ENCODE data around the gene LPAR3. TPM values are rescaled to one million over a fixed set of nuclear protein-coding genes. Genes with fewer than 3 reads are reported as not detected.

The LPAR3 gene
- total and polyA plus RNA-seq, 2 donors (not counting 1 experiment from before 2014, with no cell fraction given), result 1.8 to 7.6 TPM

DNA sequence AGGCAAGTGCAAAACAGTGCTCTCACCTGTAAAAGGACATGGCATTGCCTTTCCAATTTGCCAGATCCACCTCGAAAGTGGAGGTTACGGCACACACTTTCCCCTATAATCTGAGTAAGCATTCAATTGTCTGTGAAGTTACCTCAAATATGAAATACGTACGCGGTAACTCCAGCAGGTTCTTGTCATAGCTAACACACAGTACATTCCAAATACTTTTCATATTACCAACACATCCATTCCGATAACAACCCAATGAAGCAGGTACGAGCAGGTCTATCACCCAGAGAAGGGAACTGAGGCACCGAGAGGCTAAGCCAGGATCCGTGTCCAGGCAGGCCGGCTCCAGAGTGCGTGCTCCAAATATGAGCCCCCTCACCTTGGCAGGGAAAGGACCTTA lies 46.8 kb upstream of the LPAR3 start:
- H3K4me2 ChIP-seq (ENCODE audit: extremely low read depth, insufficient read depth, low read length), result no peak overlapping the region
- H2AFZ ChIP-seq (ENCODE audit: low read length), result no peak overlapping the region
- H4K20me1 ChIP-seq (ENCODE audit: control insufficient read depth, extremely low read depth, insufficient read depth, low read length), result no peaks in the 10 kb centered on the region
- H3K9ac ChIP-seq (ENCODE audit: insufficient read depth, low read length), result no peak overlapping the region
- no peaks in the 10 kb centered on the region for H3K4me1 ChIP-seq (ENCODE audit: control insufficient read depth, extremely low read depth, insufficient read depth, low read length)
- H3K36me3 ChIP-seq (ENCODE audit: control insufficient read depth, insufficient read depth, low read length), result no peaks in the 10 kb centered on the region
- peaks cover 4% of the 10 kb centered on the region for H3K27me3 ChIP-seq (ENCODE audit: control insufficient read depth, insufficient read depth, low read length)
- DNase-seq (ENCODE audit: low read depth in 2 of 2), result no peak
- no peaks in the 10 kb centered on the region for H3K9me3 ChIP-seq (ENCODE audit: control insufficient read depth, insufficient read depth, low read depth, low read length)
- no peak overlapping the region for H3K4me3 ChIP-seq (replicated peaks in 1 of 4; ENCODE audit: control extremely low read depth in 1 of 4, insufficient read depth in 1 of 4, low read depth in 3 of 4, low read length in 4 of 4)
- H3K27ac ChIP-seq (ENCODE audit: insufficient read depth, low read length), result no peak overlapping the region
- TF ChIP-seq CTCF (conservative IDR thresholded peaks at IDR 0.05 in 1 of 2, IDR thresholded peaks at IDR 0.05 in 1 of 2; ENCODE audit: low read depth in 1 of 2, low read length in 2 of 2) (no peak), EZH2 (IDR thresholded peaks at IDR 0.05; ENCODE audit: low read length, missing control alignments) (no peak)
- no peaks in the 10 kb centered on the region for H3K79me2 ChIP-seq (ENCODE audit: control insufficient read depth, insufficient read depth, low read length)

DNA sequence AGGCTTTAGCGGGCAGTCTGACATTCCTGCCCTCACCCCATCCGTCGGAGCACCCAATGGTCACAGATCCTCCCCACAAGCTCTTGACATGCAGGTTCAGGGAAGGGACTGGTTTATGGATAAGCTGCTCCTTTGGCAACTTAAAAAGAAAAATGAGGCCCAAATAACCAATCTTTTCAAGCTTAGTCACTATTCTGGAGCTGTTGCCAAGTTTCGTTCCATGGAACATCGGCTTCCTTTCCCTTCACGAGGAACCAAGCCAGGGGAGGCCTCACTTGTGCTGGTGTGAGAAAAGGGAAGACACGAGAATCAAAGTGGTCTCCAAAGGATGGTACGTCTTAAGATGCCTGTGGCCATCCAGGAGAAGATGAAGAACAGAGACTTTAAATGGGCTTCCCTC lies 46.1 kb upstream of the LPAR3 start:
- Histone ChIP-seq H3K79me2 (ENCODE audit: control insufficient read depth, insufficient read depth, low read length) (no peaks in the 10 kb centered on the region), H3K9me3 (ENCODE audit: control insufficient read depth, insufficient read depth, low read depth, low read length) (no peaks in the 10 kb centered on the region), H3K36me3 (ENCODE audit: control insufficient read depth, insufficient read depth, low read length) (no peaks in the 10 kb centered on the region), H4K20me1 (ENCODE audit: control insufficient read depth, extremely low read depth, insufficient read depth, low read length) (no peaks in the 10 kb centered on the region), H3K27me3 (ENCODE audit: control insufficient read depth, insufficient read depth, low read length) (peaks cover 4% of the 10 kb centered on the region), H2AFZ (ENCODE audit: low read length) (peak overlapping the region; percentile 19), H3K4me3 (replicated peaks in 1 of 4; ENCODE audit: control extremely low read depth in 1 of 4, insufficient read depth in 1 of 4, low read depth in 3 of 4, low read length in 4 of 4) (no peak overlapping the region), H3K4me1 (ENCODE audit: control insufficient read depth, extremely low read depth, insufficient read depth, low read length) (no peaks in the 10 kb centered on the region), H3K9ac (ENCODE audit: insufficient read depth, low read length) (no peak overlapping the region), H3K4me2 (ENCODE audit: extremely low read depth, insufficient read depth, low read length) (no peak overlapping the region), H3K27ac (ENCODE audit: insufficient read depth, low read length) (no peak overlapping the region)
- DNase-seq (ENCODE audit: low read depth in 2 of 2), result peak; percentile 58 to 61
- TF ChIP-seq EZH2 (IDR thresholded peaks at IDR 0.05; ENCODE audit: low read length, missing control alignments) (no peak), CTCF (conservative IDR thresholded peaks at IDR 0.05 in 1 of 2, IDR thresholded peaks at IDR 0.05 in 1 of 2; ENCODE audit: low read depth in 1 of 2, low read length in 2 of 2) (no peak)

DNA sequence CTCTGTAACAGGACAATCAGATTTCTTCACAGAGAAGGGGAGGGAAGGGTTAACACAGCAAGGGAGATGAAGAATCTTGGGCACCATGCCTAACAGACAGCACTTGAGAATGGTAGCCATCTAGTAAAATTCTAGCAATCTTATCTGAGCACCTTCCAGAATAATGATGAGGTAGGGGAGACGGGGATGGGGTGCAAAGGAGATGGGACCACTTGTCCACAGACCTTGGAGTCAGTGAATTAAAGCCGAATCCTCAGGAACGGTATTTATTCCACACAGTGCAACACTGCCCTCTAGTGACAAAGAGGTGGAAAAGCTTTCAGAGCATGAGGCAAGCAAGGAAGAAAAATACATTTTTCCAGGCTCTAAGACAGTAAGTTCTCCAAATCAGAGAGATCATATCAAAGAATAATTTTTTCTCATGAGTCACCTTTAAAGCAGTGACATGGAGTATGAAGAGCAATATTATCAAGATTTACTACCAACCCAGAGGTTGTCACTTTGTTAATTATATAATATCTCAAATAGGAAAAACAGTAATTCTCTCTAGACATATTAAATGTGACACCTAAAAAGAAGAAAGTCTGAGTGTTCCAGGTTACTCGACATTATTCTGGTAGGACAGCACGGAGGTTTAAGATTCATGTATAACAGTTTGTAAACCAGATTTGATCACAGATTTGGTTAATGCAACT lies 43.3 kb upstream of the LPAR3 start:
- Histone ChIP-seq H3K4me2 (ENCODE audit: extremely low read depth, insufficient read depth, low read length) (no peak overlapping the region), H3K27ac (ENCODE audit: insufficient read depth, low read length) (no peak overlapping the region), H3K27me3 (ENCODE audit: control insufficient read depth, insufficient read depth, low read length) (no peaks in the 10 kb centered on the region), H3K36me3 (ENCODE audit: control insufficient read depth, insufficient read depth, low read length) (no peaks in the 10 kb centered on the region), H4K20me1 (ENCODE audit: control insufficient read depth, extremely low read depth, insufficient read depth, low read length) (no peaks in the 10 kb centered on the region), H3K9me3 (ENCODE audit: control insufficient read depth, insufficient read depth, low read depth, low read length) (no peaks in the 10 kb centered on the region), H3K9ac (ENCODE audit: insufficient read depth, low read length) (no peak overlapping the region), H3K4me1 (ENCODE audit: control insufficient read depth, extremely low read depth, insufficient read depth, low read length) (no peaks in the 10 kb centered on the region), H2AFZ (ENCODE audit: low read length) (no peak overlapping the region), H3K4me3 (replicated peaks in 1 of 4; ENCODE audit: control extremely low read depth in 1 of 4, insufficient read depth in 1 of 4, low read depth in 3 of 4, low read length in 4 of 4) (no peak overlapping the region), H3K79me2 (ENCODE audit: control insufficient read depth, insufficient read depth, low read length) (no peaks in the 10 kb centered on the region)
- DNase-seq (ENCODE audit: low read depth in 2 of 2), result peak; percentile 57 to 80
- peak; percentile 85 to 92 for TF ChIP-seq CTCF (conservative IDR thresholded peaks at IDR 0.05 in 1 of 2, IDR thresholded peaks at IDR 0.05 in 1 of 2; ENCODE audit: low read depth in 1 of 2, low read length in 2 of 2)
- no peak for TF ChIP-seq EZH2 (IDR thresholded peaks at IDR 0.05; ENCODE audit: low read length, missing control alignments)

Data from fibroblast of lung (primary cell).